K562 (cell line): ENCODE measurements around the gene JMY. TPM values are rescaled to one million over a fixed set of nuclear protein-coding genes. Genes with fewer than 3 reads are reported as not detected.

Experiments used
- ARNT ChIP-seq, 2 experiments: fragments of 450-650 bp; IDR thresholded peaks; 2 replicates each; pipeline ENCODE4 v1.6.1; 2016; ENCODE audit warnings: mild to moderate bottlenecking in 1 of 2
- ATF4 ChIP-seq: fragments of 450-650 bp; formaldehyde crosslinking; IDR thresholded peaks from 2 replicates; pipeline ENCODE4 v1.4.0; 2022; ENCODE audit warnings: mild to moderate bottlenecking, moderate library complexity
- CGGBP1 ChIP-seq: fragments of 250-450 bp; sonication (Bioruptor Pico); IDR thresholded peaks from 2 replicates; pipeline ENCODE4 v1.9.0; 2021; ENCODE audit warnings: mild to moderate bottlenecking
- CHCHD3 ChIP-seq: fragments of 250-450 bp; sonication (Bioruptor Pico); IDR thresholded peaks from 2 replicates; pipeline ENCODE4 v2.1.2; 2022; ENCODE audit warnings: mild to moderate bottlenecking
- EGR1 ChIP-seq: fragments of 450-650 bp; conservative IDR thresholded peaks from 2 replicates; pipeline ENCODE4 v1.6.1; 2017; ENCODE audit warnings: mild to moderate bottlenecking
- ELK1 ChIP-seq: sonication (generic); formaldehyde crosslinking; IDR thresholded peaks from 2 replicates; pipeline ENCODE4 v1.8.1; 2022; ENCODE audit warnings: missing genetic modification reagents
- EP300 ChIP-seq: IDR thresholded peaks from 2 replicates; pipeline ENCODE4 v1.6.1; 2012; ENCODE audit warnings: low read length, improper control_type of control experiment
- GATA2 ChIP-seq: sonication (generic); formaldehyde crosslinking; IDR thresholded peaks from 2 replicates; pipeline ENCODE4 v1.4.0; 2020; ENCODE audit warnings: mild to moderate bottlenecking, missing genetic modification reagents
- HMG20B ChIP-seq: fragments of 250-450 bp; sonication (Bioruptor Pico); IDR thresholded peaks from 2 replicates; pipeline ENCODE4 v1.5.0; 2021; ENCODE audit warnings: mild to moderate bottlenecking
- HNRNPK ChIP-seq: fragments of 200-400 bp; formaldehyde crosslinking; IDR thresholded peaks from one replicate; pipeline ENCODE4 v1.6.1; 2018; ENCODE audit warnings: mild to moderate bottlenecking, low read depth, low read length; ENCODE audit not compliant: poor library complexity, severe bottlenecking
- IRF9 ChIP-seq: fragments of 450-650 bp; IDR thresholded peaks from 2 replicates; pipeline ENCODE4 v1.6.1; 2016; ENCODE audit warnings: missing biosample characterization, missing genetic modification characterization
- KHSRP ChIP-seq: fragments of 450-650 bp; IDR thresholded peaks from 2 replicates; pipeline ENCODE4 v1.6.1; 2017
- MAFG ChIP-seq: fragments of 450-650 bp; conservative IDR thresholded peaks from 2 replicates; pipeline ENCODE4 v1.6.1; 2016; ENCODE audit warnings: missing genetic modification characterization, missing compliant biosample characterization
- MXD1 ChIP-seq: fragments of 250-450 bp; sonication (Bioruptor Pico); IDR thresholded peaks from 2 replicates; pipeline ENCODE4 v1.8.0; 2021; ENCODE audit warnings: borderline replicate concordance, mild to moderate bottlenecking, moderate library complexity; ENCODE audit not compliant: poor library complexity, severe bottlenecking
- MXI1 ChIP-seq: IDR thresholded peaks from 2 replicates; pipeline ENCODE4 v1.6.1; 2011; ENCODE audit warnings: low read depth, mild to moderate bottlenecking, improper control_type of control experiment, low read length
- NELFE ChIP-seq: IDR thresholded peaks from 2 replicates; pipeline ENCODE4 v1.6.1; 2011; ENCODE audit warnings: mild to moderate bottlenecking; ENCODE audit not compliant: insufficient read depth, insufficient read length
- NR3C1 ChIP-seq: sonication (generic); formaldehyde crosslinking; IDR thresholded peaks from 2 replicates; pipeline ENCODE4 v1.8.1; 2022; ENCODE audit warnings: missing genetic modification reagents
- PATZ1 ChIP-seq: fragments of 250-450 bp; sonication (Bioruptor Pico); IDR thresholded peaks from 2 replicates; pipeline ENCODE4 v1.5.0; 2020; ENCODE audit warnings: mild to moderate bottlenecking, borderline replicate concordance
- PURB ChIP-seq: sonication (generic); formaldehyde crosslinking; IDR thresholded peaks from 2 replicates; pipeline ENCODE4 v1.9.0; 2021; ENCODE audit warnings: low read depth, mild to moderate bottlenecking, missing genetic modification reagents
- STAT5B ChIP-seq: fragments of 250-450 bp; sonication (Bioruptor Pico); IDR thresholded peaks from 2 replicates; pipeline ENCODE4 v1.8.0; 2021; ENCODE audit warnings: mild to moderate bottlenecking, inconsistent platforms
- SUPT5H ChIP-seq: fragments of 450-650 bp; IDR thresholded peaks from 2 replicates; pipeline ENCODE4 v1.6.1; 2016
- ZNF274 ChIP-seq: IDR thresholded peaks from 2 replicates; pipeline ENCODE4 v1.6.1; 2011; ENCODE audit warnings: low read depth, mild to moderate bottlenecking, low read length, moderate library complexity, borderline replicate concordance
- ZNF695 ChIP-seq: fragments of 450-650 bp; formaldehyde crosslinking; IDR thresholded peaks from 2 replicates; pipeline ENCODE4 v1.4.0; 2020; ENCODE audit warnings: mild to moderate bottlenecking, moderate library complexity
- ZNF75A ChIP-seq: fragments of 450-650 bp; formaldehyde crosslinking; IDR thresholded peaks from 2 replicates; pipeline ENCODE4 v1.4.0; 2020; ENCODE audit warnings: mild to moderate bottlenecking
- ZSCAN32 ChIP-seq: fragments of 450-650 bp; formaldehyde crosslinking; IDR thresholded peaks from 2 replicates; pipeline ENCODE4 v1.4.0; 2020; ENCODE audit warnings: mild to moderate bottlenecking, moderate library complexity
- polyA plus RNA-seq, 8 experiments: library from polyadenylated mRNA; depleted of rRNA in 4 of 8; stranded (reverse) in 5 of 8; unstranded in 3 of 8; fragments of >200 nt; fragmentation: Nextera tagmentation in 2 of 8; fragmentation: Illumina TruSeq in 1 of 8; extraction: Ambion mirVana in 2 of 8; extraction: Trizol in 1 of 8; gene quantifications; 2 replicates each; pipeline versions ENCODE4 v1.2.1 to v1.2.3, GENCODE V29; 2011 to 2014; ENCODE audit warnings: inconsistent platforms in 1 of 8, missing spikeins in 1 of 8
- total RNA-seq, 7 experiments: library from RNA; depleted of rRNA in 6 of 7; stranded (reverse); fragments of >200 nt in 6 of 7; fragmentation: Illumina TruSeq in 2 of 7; extraction: Trizol in 2 of 7; gene quantifications; 2 replicates each; pipeline versions ENCODE4 v1.2.1 to v1.2.3, GENCODE V29; 2011 to 2021; ENCODE audit warnings: low replicate concordance in 1 of 7

Gene JMY
- total and polyA plus RNA-seq, 9 of the 15 experiments (the other 6 are each of a cell fraction or from before 2014, with no cell fraction given) = 1.1 to 5.5 (median 3.7) TPM

GRCh38 chr5:79318935-79319614, 83.1 kb downstream of the JMY start (continued):
- TF ChIP-seq HMG20B = no peak
- TF ChIP-seq MAFG (tag) = 0 out of 2 replicates have a peak, but pooled peaks have one; percentile 10
- TF ChIP-seq ARNT (IDR thresholded peaks at IDR 0.05) = no peak
- TF ChIP-seq NR3C1 = no peak
- no peak for TF ChIP-seq CGGBP1 (CRISPR knock-in tag)
- peak; percentile 89 for TF ChIP-seq ZSCAN32 (CRISPR knock-in tag)
- TF ChIP-seq ZNF695 (CRISPR knock-in tag) = no peak
- TF ChIP-seq MXI1 = no peak
- TF ChIP-seq STAT5B = no peak
- no peak for TF ChIP-seq GATA2 (CRISPR knock-in tag)
- TF ChIP-seq ATF4 (CRISPR knock-in tag) = peak; percentile 93
- TF ChIP-seq KHSRP = no peak
- no peak for TF ChIP-seq ZNF274
- no peak for TF ChIP-seq ELK1 (CRISPR knock-in tag)
- no peak for TF ChIP-seq PATZ1 (CRISPR knock-in tag)
- TF ChIP-seq CHCHD3 (CRISPR knock-in tag) = no peak
- no peak for TF ChIP-seq SUPT5H
- TF ChIP-seq NELFE = no peak
- TF ChIP-seq IRF9 (tag) = peak; percentile 77
- TF ChIP-seq HNRNPK = no peak
- no peak for TF ChIP-seq ZNF75A
- no peak for TF ChIP-seq PURB (CRISPR knock-in tag)
- no peak for TF ChIP-seq MXD1
- peak; percentile 32 for TF ChIP-seq EP300
- no peak for TF ChIP-seq EGR1
